ENCODE results near the gene RHOT2.

GRCh38 chr16:661184-661821 is 6.6 kb upstream of the RHOT2 start:
- TF ChIP-seq CREB1 (CRISPR knock-in tag; IDR thresholded peaks at IDR 0.05; ENCODE audit: low read depth) (no peak), EZH2 (IDR thresholded peaks at IDR 0.05; ENCODE audit: low read depth, unreplicated experiment) (no peak), POLR2AphosphoS5 (IDR thresholded peaks at IDR 0.05; ENCODE audit: low read depth) (no peak), NANOG (IDR thresholded peaks at IDR 0.05; ENCODE audit: borderline replicate concordance) (no peak), EZH2phosphoT487 (IDR thresholded peaks at IDR 0.05; ENCODE audit: unreplicated experiment) (no peak), ZNF114 (CRISPR knock-in tag; IDR thresholded peaks at IDR 0.05) (no peak), STAT1 (IDR thresholded peaks at IDR 0.05; ENCODE audit: unreplicated experiment) (no peak)
- TF ChIP-seq, protein P1, sequence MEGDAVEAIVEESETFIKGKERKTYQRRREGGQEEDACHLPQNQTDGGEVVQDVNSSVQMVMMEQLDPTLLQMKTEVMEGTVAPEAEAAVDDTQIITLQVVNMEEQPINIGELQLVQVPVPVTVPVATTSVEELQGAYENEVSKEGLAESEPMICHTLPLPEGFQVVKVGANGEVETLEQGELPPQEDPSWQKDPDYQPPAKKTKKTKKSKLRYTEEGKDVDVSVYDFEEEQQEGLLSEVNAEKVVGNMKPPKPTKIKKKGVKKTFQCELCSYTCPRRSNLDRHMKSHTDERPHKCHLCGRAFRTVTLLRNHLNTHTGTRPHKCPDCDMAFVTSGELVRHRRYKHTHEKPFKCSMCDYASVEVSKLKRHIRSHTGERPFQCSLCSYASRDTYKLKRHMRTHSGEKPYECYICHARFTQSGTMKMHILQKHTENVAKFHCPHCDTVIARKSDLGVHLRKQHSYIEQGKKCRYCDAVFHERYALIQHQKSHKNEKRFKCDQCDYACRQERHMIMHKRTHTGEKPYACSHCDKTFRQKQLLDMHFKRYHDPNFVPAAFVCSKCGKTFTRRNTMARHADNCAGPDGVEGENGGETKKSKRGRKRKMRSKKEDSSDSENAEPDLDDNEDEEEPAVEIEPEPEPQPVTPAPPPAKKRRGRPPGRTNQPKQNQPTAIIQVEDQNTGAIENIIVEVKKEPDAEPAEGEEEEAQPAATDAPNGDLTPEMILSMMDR (conservative IDR thresholded peaks at IDR 0.05; ENCODE audit: low read depth in 2 of 2) = no peak
- TF ChIP-seq, protein P2, sequence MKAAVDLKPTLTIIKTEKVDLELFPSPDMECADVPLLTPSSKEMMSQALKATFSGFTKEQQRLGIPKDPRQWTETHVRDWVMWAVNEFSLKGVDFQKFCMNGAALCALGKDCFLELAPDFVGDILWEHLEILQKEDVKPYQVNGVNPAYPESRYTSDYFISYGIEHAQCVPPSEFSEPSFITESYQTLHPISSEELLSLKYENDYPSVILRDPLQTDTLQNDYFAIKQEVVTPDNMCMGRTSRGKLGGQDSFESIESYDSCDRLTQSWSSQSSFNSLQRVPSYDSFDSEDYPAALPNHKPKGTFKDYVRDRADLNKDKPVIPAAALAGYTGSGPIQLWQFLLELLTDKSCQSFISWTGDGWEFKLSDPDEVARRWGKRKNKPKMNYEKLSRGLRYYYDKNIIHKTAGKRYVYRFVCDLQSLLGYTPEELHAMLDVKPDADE (IDR thresholded peaks at IDR 0.05) = no peak
- TF ChIP-seq, protein P3, sequence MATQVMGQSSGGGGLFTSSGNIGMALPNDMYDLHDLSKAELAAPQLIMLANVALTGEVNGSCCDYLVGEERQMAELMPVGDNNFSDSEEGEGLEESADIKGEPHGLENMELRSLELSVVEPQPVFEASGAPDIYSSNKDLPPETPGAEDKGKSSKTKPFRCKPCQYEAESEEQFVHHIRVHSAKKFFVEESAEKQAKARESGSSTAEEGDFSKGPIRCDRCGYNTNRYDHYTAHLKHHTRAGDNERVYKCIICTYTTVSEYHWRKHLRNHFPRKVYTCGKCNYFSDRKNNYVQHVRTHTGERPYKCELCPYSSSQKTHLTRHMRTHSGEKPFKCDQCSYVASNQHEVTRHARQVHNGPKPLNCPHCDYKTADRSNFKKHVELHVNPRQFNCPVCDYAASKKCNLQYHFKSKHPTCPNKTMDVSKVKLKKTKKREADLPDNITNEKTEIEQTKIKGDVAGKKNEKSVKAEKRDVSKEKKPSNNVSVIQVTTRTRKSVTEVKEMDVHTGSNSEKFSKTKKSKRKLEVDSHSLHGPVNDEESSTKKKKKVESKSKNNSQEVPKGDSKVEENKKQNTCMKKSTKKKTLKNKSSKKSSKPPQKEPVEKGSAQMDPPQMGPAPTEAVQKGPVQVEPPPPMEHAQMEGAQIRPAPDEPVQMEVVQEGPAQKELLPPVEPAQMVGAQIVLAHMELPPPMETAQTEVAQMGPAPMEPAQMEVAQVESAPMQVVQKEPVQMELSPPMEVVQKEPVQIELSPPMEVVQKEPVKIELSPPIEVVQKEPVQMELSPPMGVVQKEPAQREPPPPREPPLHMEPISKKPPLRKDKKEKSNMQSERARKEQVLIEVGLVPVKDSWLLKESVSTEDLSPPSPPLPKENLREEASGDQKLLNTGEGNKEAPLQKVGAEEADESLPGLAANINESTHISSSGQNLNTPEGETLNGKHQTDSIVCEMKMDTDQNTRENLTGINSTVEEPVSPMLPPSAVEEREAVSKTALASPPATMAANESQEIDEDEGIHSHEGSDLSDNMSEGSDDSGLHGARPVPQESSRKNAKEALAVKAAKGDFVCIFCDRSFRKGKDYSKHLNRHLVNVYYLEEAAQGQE (IDR thresholded peaks at IDR 0.05; ENCODE audit: unreplicated experiment) = no peak
